Effector CD4-positive, alpha-beta T cell (primary cell): ENCODE measurements around the gene MDK.

Source experiments
- DNase-seq: peaks from one replicate; pipeline ENCODE4 v3.0.0-alpha.2; 2020

The MDK gene

DNA sequence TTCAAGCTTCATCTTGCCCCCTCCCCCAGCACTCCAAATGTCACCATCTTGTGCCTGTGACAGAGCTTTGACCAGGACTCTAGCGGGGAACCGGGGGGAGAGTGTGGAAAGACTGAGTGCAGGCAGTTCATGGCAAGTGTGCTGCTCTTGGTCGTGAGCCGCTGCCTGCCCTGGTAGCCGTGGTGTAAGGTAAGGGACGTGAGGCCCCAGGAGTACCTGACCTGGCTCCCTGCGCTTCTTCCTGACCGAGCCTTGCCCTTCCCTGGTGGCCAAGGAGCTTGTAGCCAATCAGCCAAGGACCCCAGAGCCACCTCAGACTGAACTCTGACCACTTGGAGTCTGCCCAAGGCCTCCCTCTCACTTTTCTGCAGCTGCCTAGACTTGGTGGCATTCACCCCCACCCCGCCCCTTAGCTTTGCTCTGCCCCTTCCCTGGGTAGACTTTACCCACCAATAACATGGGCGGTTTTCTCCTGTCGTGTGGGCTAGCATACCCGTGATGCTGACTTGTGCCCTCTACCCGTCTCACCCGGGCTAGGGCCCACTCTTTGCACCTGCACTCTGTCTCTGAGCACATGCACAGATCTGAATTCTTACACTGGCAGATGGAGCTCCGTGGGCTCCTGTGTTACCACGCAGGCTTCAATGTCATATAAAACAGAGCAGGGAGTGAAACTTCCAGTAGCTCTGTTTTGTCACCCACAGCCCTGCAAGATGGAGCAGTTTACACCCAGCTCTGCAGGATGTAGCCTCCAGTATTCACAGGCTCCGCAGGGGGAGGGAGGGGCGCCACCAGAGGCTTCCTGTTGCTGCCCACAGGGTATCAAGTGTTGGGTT is 32.7 kb upstream of the MDK start:
- peak; percentile 36 for DNase-seq

DNA sequence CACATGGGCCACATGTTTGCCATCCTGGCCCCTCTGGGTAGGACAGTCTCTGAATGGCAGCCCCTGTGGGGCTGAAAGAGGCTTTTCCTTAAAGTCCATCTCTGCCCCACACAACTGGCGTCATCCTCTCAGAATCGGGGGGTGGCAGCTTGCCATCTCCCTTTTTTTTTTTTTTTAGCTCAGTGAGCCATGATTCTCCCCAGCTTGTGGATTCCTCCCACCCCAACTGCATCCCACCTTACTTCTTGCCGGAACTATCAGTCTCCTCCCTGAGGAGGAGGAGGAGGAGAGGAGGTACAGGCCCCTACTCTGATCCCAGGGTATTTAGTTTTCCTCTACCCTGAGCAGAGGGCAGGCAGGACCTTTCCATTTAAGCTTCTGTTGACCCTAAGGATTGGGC is 30.8 kb upstream of the MDK start:
- no peak for DNase-seq

DNA sequence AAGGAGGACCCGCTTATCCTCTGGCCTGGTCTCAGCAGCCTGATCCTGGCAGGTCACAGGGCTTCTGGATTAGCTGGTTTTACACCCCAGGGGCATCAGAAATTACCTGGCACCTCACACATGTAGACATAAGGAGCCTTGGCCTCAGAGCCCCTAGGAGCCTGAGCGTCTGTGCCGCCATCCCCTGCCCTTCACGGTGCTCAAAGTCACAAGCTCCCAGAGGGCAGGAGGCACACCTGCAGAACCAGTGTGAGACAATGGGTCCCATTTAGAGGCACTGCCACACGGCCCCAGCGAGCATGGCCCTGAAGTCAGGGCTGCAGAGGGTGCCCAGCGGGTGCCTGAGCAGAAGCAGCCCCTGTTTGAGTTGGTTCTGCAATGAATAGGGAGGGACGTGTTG is 30.3 kb upstream of the MDK start:
- no peak for DNase-seq

DNA sequence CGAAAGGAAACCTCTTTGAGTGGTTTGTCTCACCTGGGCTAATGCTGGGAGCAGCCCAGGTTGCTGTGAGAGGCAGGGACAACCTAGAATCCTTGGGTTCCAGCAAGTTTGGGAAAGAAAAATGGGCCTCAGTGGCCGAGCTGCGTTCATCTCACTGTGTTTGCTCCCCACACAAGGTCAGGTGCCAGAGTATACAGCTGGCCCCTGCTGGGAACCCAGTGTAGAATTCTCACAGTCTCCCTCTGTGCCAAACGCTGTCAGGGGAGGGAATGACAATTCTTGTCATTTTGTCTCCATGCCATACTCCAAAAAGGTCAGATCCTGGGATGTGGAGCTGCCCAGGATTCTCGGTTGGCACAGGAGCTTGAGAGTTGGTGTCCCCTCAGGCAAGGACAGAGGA is 29.9 kb upstream of the MDK start:
- no peak for DNase-seq

DNA sequence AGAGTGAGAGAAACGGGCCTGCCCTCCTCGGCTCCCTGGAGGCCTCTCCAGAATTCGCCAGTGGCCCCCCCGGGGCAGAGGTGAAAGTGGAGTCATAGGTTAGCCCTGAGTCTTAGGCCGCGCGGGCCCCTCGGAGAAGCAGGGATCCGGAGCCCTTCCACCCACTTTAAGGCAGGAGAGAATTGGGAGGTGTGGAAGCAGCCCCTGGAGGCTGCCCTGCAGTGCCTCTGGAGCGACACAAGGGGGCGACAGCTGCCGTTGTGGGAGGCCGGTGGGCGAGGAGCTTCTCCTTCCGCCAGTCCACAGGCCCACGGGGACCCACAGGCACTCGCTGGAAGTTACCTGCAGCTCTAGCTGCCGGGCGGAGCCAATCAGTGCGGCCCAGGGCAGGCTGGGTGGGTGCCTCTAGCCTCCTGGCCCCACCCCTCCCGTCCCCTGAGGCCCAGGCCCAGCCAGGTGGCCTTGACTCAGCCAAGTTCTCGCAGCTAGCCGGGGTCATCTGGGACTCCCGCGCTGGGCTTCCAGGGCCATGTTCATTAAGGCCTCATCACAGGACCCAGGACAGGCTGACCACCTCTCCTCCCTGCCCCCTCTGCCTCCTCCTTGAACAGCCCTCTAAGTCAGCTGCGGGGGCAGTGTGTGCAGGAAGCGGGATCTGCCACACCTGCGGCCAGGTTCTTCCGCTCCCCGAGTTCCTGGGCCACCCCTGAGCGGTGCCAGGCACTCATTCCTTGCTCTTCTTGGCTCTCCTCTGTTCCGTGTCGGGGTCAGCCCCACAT is 29.2 kb upstream of the MDK start:
- peak; percentile 77 for DNase-seq

DNA sequence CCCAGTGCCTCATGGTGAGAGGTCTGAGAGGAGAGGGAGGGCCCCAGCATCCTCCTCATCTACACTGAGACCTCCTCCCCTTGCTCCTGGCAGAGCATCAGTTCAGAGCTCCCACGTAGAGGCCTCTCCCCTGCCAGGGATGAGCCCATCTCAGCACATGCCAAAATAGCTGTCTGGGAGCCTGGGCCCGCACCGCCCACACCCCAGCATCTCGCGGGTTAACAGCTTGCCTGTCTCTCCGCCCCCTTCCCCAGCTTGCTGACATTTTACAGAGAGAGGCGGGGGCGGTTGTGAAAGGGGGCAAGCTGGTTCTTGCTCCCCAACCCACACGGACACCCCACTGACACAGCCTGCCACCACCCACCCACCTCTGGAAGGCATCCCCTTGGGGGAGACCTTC is 27.8 kb upstream of the MDK start:
- no peak for DNase-seq

DNA sequence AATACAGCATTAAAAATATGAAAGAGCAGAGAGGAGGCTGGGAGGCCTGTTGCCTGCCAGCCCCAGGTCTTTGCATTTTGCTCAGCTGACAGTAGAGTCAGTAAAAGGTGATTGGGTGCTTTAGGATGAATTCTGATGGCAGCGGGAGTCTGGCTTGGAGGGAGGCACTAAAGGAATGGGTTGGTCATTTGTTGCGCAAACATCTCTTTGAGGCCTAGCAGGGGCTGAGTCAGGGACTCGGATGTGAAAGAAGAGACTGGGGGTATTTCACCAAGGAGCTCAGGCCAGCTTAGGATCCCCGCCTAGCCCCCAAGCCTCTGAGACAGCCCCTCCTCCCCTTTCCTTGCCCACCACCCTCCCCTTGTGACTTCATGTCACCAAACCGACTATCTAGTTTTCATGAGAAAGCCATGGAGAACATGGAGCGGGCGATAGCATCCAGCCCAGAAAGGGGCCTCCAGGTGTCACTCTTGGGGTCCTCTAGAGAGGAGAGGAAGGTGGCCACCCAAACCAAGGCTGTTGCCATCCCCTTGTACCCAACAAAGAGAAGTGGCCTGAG is 24.5 kb upstream of the MDK start:
- no peak for DNase-seq

DNA sequence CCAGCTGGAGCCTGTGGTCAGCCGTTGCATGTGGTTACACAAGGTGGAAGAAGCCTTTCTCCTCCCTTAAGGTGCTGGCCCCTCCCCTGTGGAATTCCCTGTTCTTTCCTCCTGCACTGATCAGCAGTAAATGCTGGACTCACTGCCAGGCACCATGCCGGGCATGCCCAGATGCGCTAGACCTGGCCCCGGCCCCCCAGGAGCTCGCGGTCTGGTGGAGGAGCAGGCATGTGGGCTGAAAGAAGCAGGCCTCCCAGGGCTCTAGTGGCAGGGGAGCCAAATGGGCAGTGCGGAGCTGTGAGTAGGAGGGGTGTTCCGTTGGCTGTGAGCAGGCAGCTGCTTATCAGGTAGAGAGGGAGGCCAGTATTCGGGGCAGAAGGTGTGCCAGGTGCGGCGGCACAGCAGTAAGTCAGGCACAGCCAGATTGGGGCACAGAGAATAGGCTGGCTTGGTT is 24.0 kb upstream of the MDK start:
- DNase-seq, result no peak

DNA sequence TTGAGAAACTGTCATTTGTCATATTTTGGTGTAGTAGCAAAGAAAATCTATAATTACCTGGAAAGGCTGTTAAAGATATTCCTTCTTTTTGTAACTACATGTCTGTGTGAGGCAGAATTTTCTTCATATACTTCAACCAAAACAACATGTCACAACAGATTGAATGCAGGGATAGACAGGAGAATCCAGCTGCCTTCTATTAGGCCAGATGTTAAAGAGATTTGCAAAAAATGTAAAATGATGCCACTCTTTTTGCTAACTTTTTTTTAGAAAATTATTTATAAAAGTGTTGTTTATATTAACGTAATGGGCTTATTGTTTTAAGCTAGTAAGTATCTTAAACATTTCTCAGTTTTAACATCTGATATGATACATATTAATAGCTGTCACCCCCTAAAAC is 21.5 kb upstream of the MDK start:
- no peak for DNase-seq

DNA sequence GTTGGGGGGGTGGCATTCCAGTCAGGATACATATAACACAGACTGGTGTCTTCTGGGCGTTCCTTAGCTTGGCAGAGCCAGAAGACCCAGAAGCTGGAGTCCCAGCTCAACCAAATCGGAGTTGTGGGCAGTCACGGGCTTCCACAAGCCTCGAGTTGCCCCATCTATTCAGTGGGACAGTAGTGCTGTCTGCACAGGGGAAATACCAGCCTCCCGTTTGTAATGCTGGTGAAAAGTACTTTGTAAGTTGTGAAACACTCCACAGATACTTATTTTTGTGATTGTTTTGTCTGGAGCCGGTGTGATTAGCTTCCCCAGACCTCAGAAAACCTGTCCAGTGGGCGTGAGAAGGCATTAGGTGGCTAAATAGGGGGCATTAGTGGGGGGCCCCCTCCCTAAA is 20.6 kb upstream of the MDK start:
- DNase-seq, result no peak

DNA sequence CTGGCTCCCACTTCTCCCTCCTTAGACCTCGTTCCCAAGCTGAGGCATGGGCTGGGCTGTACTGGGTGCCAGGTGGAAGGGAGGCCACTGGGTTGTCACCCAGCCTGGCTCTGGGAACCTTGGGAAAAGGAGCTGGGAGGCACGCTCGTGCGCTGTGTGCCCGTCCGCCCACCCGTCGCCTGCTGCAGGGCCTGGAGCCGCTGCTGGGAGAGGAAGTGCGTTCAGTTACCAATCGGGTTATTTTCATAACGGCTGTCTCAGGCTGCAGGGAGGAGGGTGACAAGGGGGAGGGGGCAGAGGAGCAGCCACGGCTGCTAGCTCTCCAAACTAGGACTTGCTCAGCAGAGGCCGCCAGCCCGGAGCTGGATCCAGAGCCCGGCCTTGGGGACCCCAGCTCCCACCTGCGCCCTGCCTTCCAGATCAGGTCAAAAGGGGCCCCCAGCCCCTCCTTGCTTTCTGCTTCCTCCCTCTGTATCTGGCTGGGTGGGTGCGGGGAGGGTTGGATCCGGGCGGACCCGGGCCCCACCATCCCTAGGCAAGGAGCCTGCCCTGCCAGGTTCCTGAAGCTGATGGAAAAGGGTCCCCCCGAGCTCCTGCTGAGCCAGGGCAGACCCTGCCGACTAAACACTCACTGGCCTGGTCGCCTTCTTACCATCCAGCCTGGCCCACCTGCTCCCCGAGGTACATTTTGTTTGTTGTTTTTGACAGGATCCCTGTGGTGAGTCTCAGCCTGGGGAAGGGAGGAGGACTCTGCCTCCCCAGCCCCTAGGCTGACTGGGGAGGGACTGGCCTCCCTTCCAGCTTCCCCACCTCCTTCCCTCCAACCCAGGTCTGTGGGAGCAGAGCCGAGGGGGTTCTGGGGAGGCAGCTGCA is 19.9 kb upstream of the MDK start:
- DNase-seq, result peak; percentile 57

DNA sequence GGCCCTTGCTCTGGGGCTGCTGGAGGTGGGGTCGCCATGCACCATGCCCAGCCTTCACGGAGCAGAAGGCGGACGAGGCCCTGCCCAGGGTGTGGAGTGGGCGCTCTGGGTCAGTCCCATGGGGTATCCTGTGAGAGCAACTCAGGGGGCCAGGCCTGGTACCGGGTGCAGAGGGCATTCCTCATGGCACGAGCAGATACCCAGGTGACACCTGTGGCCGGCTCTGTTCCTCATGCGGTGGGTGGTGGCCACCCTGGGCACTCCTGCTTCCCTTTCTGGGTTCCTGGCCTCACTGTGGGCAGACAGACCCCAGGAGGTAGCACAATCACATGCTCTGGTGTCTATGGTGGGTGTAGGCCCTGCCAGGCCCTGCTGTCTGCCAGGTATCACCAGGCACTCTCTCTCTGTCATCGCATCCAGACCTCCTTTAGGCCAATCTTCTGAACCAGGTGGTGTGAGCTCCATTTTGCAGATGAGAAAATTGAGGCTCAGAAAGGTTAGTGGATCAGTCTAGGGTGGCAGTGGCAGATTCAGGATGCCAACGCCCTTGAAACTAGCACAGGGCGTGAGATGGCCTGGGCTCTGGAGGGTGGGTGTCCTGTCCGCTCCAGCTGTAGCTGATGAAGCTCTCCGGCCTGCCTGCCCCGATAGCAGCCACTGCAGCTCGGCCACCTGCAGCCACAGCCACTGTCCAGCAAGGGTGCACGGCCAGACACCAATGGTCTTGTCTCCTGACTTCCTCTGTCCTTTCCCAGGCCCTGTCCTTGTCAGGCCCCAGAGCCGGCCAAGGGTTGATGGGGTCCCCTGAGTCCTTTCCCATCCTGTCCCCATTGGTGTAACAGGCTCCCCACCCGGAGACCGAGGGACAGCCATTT is 19.1 kb upstream of the MDK start:
- DNase-seq, result no peak

DNA sequence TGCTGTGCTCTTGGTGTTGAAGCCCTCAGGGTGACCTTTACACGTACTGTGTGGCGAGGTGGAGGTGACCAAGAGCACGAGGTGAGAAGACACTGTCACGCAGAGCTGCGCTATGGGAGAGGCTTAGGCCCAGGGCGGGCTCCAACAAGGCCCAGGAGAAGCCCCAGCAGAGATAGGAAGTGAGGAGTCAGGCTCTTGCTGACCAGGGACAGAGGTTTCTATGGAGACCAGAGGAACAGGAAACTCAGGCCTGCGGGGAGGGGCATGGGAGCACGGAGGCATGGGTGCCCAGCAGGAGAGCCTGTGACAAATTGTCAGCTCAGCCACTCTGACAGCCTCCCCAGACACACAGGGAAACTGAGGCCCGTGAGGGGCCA is 18.4 kb upstream of the MDK start:
- no peak for DNase-seq

DNA sequence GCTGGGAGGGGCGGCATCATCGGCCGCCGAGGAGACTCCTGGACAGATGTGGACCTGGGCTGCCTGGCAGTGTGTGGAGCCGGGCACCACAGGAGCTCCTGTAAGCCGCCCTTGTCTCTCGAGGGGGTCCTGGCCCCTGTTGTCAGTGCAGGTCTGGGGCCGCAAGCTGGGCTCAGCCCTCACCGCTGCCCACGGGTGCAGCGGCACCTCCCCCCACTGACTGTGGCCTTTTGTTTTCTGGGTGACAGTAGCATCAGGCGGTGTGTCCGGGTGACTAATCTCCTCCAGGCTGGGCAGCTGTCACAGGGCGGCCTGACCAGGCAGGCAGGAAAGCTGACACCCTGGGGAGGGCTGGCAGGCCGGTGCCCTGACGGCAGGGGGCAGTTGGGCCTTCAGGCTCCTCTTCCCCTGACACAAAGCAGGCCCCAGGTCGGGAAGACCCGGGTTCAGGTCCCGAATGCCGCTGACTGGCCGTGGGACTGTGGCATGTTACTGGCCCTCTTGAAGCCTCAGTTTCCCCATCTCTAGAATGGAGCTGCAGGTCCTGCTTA is 17.9 kb upstream of the MDK start:
- no peak for DNase-seq

DNA sequence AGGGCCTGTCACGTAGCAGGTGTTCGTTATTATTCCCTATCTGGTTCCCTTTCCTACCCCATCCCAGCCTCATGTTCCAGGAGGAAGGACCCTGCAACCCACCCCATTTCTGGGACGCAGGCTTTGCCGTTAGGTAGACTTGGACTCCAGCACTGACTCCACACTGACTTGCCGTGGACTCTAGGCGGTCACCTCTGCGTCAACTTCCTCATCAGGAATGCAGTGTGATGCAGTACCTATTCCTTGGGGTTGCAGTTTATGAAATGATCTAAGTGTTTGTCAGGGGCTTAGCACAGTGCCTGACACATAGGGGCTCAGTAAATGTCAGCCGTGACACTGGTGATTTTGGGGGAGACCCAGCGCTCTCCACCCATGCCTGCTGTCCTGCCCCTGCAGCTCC is 17.4 kb upstream of the MDK start:
- DNase-seq, result no peak

DNA sequence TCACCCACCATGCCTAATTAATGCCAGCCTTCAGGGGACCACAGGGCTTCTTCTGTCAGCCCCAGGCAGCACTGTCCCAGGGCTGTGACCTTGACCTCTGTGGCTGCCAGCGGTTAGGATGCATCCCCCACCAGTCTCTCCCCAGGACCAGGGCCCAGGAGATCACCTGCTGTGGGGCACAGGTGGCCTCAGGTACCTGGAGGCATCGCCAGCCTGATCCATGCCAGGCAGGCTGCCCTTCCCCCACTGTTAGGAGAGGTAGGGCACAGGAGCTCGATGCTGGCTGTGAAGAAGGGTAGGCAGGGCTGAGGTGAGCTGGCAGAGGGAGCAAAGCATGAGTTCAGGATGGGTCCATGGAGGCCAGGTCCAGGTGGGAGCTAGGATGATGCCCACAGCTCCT is 16.7 kb upstream of the MDK start:
- DNase-seq, result no peak

DNA sequence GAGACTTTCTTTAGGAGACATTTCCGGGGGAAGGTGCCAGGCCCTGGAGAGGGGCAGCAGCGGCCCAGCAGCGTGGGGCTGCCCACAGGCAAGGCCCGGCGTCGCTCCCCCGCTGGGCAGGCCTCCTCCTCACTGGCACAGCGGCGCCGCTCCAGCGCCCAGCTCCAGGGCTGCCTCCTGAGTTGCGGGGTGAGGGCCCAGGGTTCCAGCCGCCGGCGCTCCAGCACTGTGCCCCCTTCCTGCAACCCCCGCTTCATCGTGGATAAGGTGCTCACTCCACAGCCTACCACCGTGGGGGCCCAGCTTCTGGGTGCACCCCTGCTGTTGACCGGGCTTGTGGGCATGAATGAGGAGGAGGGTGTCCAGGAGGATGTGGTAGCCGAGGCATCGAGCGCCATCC is 15.2 kb upstream of the MDK start:
- DNase-seq, result no peak

DNA sequence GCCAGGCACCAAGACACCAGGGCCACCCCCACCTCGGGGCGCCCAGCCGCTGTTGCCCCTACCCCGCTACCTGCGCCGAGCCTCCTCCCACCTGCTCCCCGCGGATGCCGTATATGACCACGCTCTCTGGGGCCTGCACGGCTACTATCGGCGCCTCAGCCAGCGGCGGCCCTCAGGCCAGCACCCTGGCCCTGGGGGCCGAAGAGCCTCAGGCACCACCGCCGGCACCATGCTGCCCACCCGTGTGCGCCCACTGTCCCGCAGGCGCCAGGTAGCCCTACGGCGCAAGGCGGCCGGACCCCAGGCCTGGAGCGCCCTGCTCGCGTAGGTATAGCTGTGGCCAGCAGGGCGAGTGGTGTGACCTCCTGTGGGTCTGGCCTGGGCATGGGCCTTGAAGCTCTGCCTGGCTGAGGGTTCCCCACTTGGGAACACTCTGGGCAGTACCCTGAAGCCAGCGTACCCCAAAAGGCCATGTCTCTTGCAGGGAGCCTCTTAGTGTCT is 14.8 kb upstream of the MDK start:
- no peak for DNase-seq

DNA sequence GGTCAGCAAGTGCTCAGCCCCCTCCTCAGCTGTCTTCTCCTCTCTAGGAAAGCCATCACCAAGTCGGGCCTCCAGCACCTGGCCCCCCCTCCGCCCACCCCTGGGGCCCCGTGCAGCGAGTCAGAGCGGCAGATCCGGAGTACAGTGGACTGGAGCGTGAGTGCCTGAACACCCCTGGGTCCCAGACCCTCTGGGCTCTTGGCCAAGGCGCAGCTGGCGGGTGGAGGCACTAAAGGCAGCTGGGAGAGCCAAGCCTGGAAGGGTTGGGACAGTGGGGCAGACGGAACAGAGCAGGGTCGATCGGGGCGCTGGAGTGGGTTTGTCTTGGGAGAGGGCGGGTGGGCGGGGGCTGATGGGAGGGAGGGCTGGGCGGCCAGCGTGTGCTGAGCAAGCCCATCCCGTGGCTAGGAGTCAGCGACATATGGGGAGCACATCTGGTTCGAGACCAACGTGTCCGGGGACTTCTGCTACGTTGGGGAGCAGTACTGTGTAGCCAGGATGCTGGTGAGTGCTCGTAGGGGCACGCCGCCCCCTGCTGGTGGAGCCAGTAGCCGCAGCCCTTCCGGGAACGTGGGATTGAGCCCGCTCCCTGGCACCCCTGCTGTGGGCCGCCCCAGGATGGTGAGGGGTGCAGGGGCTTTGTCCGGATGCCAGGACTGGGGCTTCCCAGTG is 14.1 kb upstream of the MDK start:
- DNase-seq, result peak; percentile 69

DNA sequence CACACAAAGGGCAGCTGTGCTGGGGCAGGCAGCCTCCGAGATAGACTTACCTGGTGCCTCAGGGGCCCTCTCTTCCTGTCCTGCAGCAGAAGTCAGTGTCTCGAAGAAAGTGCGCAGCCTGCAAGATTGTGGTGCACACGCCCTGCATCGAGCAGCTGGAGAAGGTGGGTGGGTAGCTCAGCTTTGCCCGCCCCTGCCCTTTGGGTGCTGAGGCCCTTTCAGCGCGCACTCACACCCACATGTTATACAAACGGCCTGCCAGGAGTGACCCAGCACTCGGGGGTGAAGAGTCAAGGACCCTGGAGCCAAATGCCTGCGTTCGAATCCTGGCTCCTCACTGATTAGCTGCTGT is 13.6 kb upstream of the MDK start:
- DNase-seq, result no peak
